ENCODE results near the gene TUSC2.
A peak's percentile ranks its signal among the peaks of the same experiment; 100 is the strongest.

TUSC2 gene

GRCh38 chr3:50336452-50337174 is 8.6 kb upstream of the TUSC2 start:
- peak; percentile 44 for DNase-seq (ENCODE audit: low read depth)
- peak overlapping the region; percentile 87 for H3K4me3 ChIP-seq (ENCODE audit: low read depth, low read length)
- TF ChIP-seq CTCF (conservative IDR thresholded peaks at IDR 0.05; ENCODE audit: low read depth, low read length), result no peak

GRCh38 chr3:50334339-50335075 is 6.5 kb upstream of the TUSC2 start:
- no peak for DNase-seq (ENCODE audit: low read depth)
- H3K4me3 ChIP-seq (ENCODE audit: low read depth, low read length), result no peak overlapping the region

GRCh38 chr3:50333744-50334328 is 5.8 kb upstream of the TUSC2 start:
- H3K4me3 ChIP-seq (ENCODE audit: low read depth, low read length), result no peak overlapping the region
- DNase-seq (ENCODE audit: low read depth), result peak; percentile 86
- no peak for TF ChIP-seq CTCF (conservative IDR thresholded peaks at IDR 0.05; ENCODE audit: low read depth, low read length)

More at GRCh38 chr3:50334339-50335075, 6.5 kb upstream of the TUSC2 start:
- no peak for TF ChIP-seq CTCF (conservative IDR thresholded peaks at IDR 0.05; ENCODE audit: low read depth, low read length)

GRCh38 chr3:50331364-50331907 is 3.4 kb upstream of the TUSC2 start:
- H3K4me3 ChIP-seq (ENCODE audit: low read depth, low read length), result no peak overlapping the region
- no peak for DNase-seq (ENCODE audit: low read depth)
- TF ChIP-seq CTCF (conservative IDR thresholded peaks at IDR 0.05; ENCODE audit: low read depth, low read length), result no peak

DNA sequence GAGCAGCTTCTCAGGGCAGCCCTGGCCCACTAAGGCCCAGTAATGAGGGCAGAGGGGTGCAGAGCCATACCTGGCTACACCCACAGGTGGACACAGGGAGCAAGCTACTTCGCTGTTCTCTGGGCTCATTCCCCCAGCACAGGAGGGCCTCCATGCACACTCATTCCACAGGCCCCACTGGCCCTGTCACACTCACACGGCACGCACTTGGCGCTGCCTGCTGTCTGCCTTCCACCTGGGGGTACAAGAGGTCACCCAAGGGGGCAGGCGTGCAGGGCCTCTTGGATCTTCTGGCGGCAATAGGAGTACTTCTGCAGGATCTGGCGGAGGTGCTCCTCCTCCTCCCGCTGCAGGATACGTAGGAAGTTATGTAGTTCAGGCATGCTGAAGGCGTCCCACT is 2.3 kb upstream of the TUSC2 start:
- no peak for DNase-seq (ENCODE audit: low read depth)
- TF ChIP-seq CTCF (conservative IDR thresholded peaks at IDR 0.05; ENCODE audit: low read depth, low read length), result no peak
- no peak overlapping the region for H3K4me3 ChIP-seq (ENCODE audit: low read depth, low read length)

DNA sequence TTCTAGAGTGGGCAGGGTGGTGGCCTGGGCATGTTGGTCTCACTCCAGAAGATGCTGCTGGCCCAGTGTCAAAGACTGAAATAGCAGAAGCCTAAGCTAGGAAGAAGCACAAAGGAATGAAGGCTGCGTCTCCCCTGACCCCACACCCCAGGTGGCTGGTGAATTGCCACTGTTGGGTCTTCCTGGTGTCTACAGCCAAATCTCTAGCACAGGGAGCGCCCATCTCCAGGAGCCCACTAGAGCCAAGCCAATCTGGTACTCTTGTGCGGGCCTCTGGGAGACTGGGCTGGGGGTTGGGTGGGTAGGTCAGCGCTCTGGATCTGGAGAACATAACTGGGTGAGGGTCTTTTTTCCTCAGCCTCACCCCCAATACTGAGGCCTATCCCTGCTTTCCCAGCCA is 894 bp downstream of the TUSC2 start:
- TF ChIP-seq CTCF (conservative IDR thresholded peaks at IDR 0.05; ENCODE audit: low read depth, low read length), result no peak
- DNase-seq (ENCODE audit: low read depth), result no peak
- H3K4me3 ChIP-seq (ENCODE audit: low read depth, low read length), result peak overlapping the region; percentile 83

All from choroid plexus epithelial cell (primary cell).